WI38 (cell line): ENCODE results near the gene TFDP1.

Experiments used
- H3K4me3 ChIP-seq: 2 replicates; pipeline ENCODE4 v1.5.1; 2011; ENCODE audit warnings: low read depth, mild to moderate bottlenecking, control low read depth, low read length
- TF ChIP-seq, protein P1 (sequence below): IDR thresholded peaks from 2 replicates; pipeline ENCODE4 v1.5.1; 2012; ENCODE audit warnings: low read depth, mild to moderate bottlenecking, control low read depth, low read length

The TFDP1 gene

DNA sequence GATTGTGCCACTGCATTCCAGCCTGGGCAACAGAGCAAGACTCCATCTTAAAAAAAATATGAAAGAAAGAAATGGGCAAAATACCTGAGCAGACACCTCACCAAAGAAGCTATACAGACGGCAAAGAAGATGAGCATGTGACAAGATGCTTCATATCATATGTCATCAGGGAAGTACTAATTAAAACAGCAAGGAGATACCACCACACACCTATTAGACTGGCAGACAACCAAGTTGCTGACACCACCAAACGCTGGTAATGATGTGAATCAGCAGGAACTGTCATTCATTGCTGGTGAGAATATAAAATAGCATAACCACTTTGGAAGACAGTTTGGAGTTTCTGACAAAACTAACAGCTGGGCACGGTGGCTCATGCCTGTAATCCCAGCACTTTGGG is 11.5 kb upstream of the TFDP1 start:
- TF ChIP-seq, protein P1, sequence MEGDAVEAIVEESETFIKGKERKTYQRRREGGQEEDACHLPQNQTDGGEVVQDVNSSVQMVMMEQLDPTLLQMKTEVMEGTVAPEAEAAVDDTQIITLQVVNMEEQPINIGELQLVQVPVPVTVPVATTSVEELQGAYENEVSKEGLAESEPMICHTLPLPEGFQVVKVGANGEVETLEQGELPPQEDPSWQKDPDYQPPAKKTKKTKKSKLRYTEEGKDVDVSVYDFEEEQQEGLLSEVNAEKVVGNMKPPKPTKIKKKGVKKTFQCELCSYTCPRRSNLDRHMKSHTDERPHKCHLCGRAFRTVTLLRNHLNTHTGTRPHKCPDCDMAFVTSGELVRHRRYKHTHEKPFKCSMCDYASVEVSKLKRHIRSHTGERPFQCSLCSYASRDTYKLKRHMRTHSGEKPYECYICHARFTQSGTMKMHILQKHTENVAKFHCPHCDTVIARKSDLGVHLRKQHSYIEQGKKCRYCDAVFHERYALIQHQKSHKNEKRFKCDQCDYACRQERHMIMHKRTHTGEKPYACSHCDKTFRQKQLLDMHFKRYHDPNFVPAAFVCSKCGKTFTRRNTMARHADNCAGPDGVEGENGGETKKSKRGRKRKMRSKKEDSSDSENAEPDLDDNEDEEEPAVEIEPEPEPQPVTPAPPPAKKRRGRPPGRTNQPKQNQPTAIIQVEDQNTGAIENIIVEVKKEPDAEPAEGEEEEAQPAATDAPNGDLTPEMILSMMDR, result no peak

GRCh38 chr13:113576597-113576996 is 8.0 kb upstream of the TFDP1 start:
- H3K4me3 ChIP-seq, result no peak overlapping the region
- TF ChIP-seq, protein P1, result no peak

More for the DNA sequence above, 11.5 kb upstream of the TFDP1 start:
- H3K4me3 ChIP-seq, result no peak overlapping the region

- H3K4me3 ChIP-seq, result no peak overlapping the region
- TF ChIP-seq, protein P1, result no peak
Measured at GRCh38 chr13:113577881-113578435, 6.6 kb upstream of the TFDP1 start.

GRCh38 chr13:113579686-113580085 is 4.9 kb upstream of the TFDP1 start:
- H3K4me3 ChIP-seq, result no peak overlapping the region
- TF ChIP-seq, protein P1, result no peak

DNA sequence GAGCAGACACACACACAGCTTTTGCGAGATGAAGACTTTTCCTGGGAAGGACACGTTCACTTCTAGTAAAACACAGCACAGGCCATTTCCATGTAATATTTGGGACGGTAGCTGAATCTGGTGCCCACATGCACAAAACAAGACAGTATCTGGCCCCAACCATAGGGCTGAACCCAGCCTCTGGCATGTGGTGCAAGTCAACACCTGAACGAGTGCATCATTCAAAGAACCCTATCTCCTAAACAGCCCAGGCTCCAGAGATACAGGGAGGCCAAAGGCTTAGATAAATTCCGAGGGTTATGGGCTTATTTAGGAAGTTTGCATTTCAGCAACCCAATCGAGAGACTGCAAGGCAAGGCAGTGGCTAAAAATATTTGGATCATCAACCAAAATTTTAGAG is 2.7 kb upstream of the TFDP1 start:
- H3K4me3 ChIP-seq, result no peak overlapping the region
- TF ChIP-seq, protein P1, result no peak

DNA sequence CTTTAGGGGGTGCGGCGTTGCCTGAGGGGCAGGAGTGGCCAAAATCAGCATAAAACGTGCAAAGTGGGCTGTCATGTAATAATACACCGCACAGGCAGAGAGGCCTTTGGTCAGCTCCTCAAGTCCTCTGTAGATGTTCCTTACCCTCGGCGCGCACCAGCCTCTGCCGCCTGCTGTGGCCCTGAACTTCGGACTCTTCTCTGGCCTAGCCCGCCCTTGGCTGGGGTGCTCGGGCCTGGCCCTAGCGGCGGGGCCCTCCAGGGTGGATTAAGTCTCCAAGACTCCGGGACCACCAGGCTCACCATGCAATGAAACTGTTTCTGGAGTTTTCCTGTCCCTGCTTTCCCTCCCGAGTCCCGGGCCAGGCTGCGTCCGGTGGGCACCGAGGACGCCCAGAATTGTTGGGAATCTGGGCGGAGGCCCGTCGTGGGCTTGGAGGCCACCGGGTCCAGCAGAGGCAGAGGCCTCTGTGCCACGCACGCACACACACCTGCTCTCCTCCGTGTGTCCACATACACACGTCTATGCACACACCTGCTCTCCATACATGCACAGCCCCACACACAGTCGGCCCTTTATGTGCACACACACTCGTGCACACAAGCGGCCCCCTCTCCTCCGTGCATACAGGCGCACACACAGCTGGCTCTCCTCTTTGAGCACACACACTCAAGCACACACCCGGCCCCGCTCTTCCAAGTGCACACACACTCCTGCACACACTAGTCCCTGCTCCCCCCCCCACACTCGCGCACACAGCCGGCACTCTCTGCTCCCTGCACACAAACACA is 1.5 kb upstream of the TFDP1 start:
- TF ChIP-seq, protein P1, result no peak
- H3K4me3 ChIP-seq, result no peak overlapping the region
